Activated CD4-positive, alpha-beta T cell treated with anti-CD3 and anti-CD28 coated beads for 48 hours (primary cell): Measurements from ENCODE around the gene UIMC1.
A peak's percentile ranks its signal among the peaks of the same experiment; 100 is the strongest.
"Not testable (repeated sequence)": the region's sequence is repeated elsewhere in the genome, so short reads cannot be mapped to it uniquely, and the experiment has no call there.

ENCODE experiments used
- DNase-seq: peaks from one replicate; pipeline ENCODE4 v3.0.0-alpha.2; 2020

UIMC1 gene

GRCh38 chr5:177005619-177006264 lies 837 bp downstream of the UIMC1 start:
- peak; percentile 83 for DNase-seq

GRCh38 chr5:177004961-177005360 lies 1.6 kb downstream of the UIMC1 start:
- DNase-seq = no peak

GRCh38 chr5:177003649-177004048 lies 2.9 kb downstream of the UIMC1 start:
- no peak for DNase-seq

- DNase-seq = not testable (repeated sequence)
Observed at GRCh38 chr5:176999526-176999925, 7.1 kb downstream of the UIMC1 start.

- no peak for DNase-seq
Observed at GRCh38 chr5:176998828-176999227, 7.8 kb downstream of the UIMC1 start.

- no peak for DNase-seq
Observed at GRCh38 chr5:176996780-176997179, 9.8 kb downstream of the UIMC1 start.

- no peak for DNase-seq
Observed at GRCh38 chr5:176995896-176996767, 10.4 kb downstream of the UIMC1 start.

- DNase-seq = no peak
Observed at GRCh38 chr5:176995122-176995490, 11.5 kb downstream of the UIMC1 start.

- DNase-seq = no peak
Observed at GRCh38 chr5:176994460-176995121, 12.0 kb downstream of the UIMC1 start.

GRCh38 chr5:176993081-176993480 lies 13.5 kb downstream of the UIMC1 start:
- DNase-seq = not testable (repeated sequence)

- DNase-seq = no peak
Observed at GRCh38 chr5:176987583-176987982, 19.0 kb downstream of the UIMC1 start.

GRCh38 chr5:176986280-176986679 lies 20.3 kb downstream of the UIMC1 start:
- DNase-seq = no peak

GRCh38 chr5:176985516-176985915 lies 21.1 kb downstream of the UIMC1 start:
- DNase-seq = no peak

GRCh38 chr5:176984176-176984575 lies 22.4 kb downstream of the UIMC1 start:
- not testable (repeated sequence) for DNase-seq

- DNase-seq = not testable (repeated sequence)
Observed at GRCh38 chr5:176983593-176983992, 23.0 kb downstream of the UIMC1 start.

GRCh38 chr5:176983112-176983511 lies 23.5 kb downstream of the UIMC1 start:
- not testable (repeated sequence) for DNase-seq

GRCh38 chr5:176980818-176981217 lies 25.8 kb downstream of the UIMC1 start:
- DNase-seq = no peak

GRCh38 chr5:176979669-176980068 lies 26.9 kb downstream of the UIMC1 start:
- DNase-seq = no peak

- no peak for DNase-seq
Observed at GRCh38 chr5:176965633-176966032, 40.9 kb downstream of the UIMC1 start.

GRCh38 chr5:176959051-176959450 lies 47.5 kb downstream of the UIMC1 start:
- no peak for DNase-seq

GRCh38 chr5:176956756-176957155 lies 49.8 kb downstream of the UIMC1 start:
- DNase-seq = no peak

GRCh38 chr5:176955895-176956294 lies 50.7 kb downstream of the UIMC1 start:
- no peak for DNase-seq

GRCh38 chr5:176954050-176954449 lies 52.5 kb downstream of the UIMC1 start:
- DNase-seq = no peak
